OCI-M2 (cell line): Measurements from ENCODE around the gene BTBD16.

Experiments
- DNase-seq: peaks from one replicate; lab custom pipeline; 2025; ENCODE audit not compliant: unreplicated experiment; lab: John Stamatoyannopoulos, UW

BTBD16 gene

GRCh38 chr10:122293156-122293960 lies 22.3 kb downstream of the BTBD16 start:
- DNase-seq, result no peak

GRCh38 chr10:122293961-122294380 lies 22.9 kb downstream of the BTBD16 start:
- DNase-seq, result no peak

- no peak for DNase-seq
Observed at GRCh38 chr10:122294511-122295450, 23.7 kb downstream of the BTBD16 start.

- DNase-seq, result no peak
Observed at GRCh38 chr10:122295451-122295809, 24.3 kb downstream of the BTBD16 start.

- no peak for DNase-seq
Observed at GRCh38 chr10:122296363-122297120, 25.4 kb downstream of the BTBD16 start.

GRCh38 chr10:122297583-122297982 lies 26.5 kb downstream of the BTBD16 start:
- no peak for DNase-seq

GRCh38 chr10:122298206-122298597 lies 27.1 kb downstream of the BTBD16 start:
- DNase-seq, result no peak

- DNase-seq, result peak; percentile 43
Observed at GRCh38 chr10:122298598-122299301, 27.7 kb downstream of the BTBD16 start.

GRCh38 chr10:122299423-122300075 lies 28.5 kb downstream of the BTBD16 start:
- DNase-seq, result no peak

- no peak for DNase-seq
Observed at GRCh38 chr10:122301055-122301810, 30.1 kb downstream of the BTBD16 start.

GRCh38 chr10:122301811-122302115 lies 30.7 kb downstream of the BTBD16 start:
- no peak for DNase-seq

GRCh38 chr10:122302315-122302714 lies 31.2 kb downstream of the BTBD16 start:
- no peak for DNase-seq

GRCh38 chr10:122303271-122304053 lies 32.4 kb downstream of the BTBD16 start:
- no peak for DNase-seq

- DNase-seq, result no peak
Observed at GRCh38 chr10:122304054-122304579, 33.0 kb downstream of the BTBD16 start.

- no peak for DNase-seq
Observed at GRCh38 chr10:122306282-122306681, 35.2 kb downstream of the BTBD16 start.

- no peak for DNase-seq
Observed at GRCh38 chr10:122306744-122307143, 35.6 kb downstream of the BTBD16 start.

GRCh38 chr10:122307669-122308416 lies 36.7 kb downstream of the BTBD16 start:
- no peak for DNase-seq
